Esophagus muscularis mucosa (tissue), 4 donors: ENCODE results near the gene VSIG10L. TPM values are rescaled to one million over a fixed set of nuclear protein-coding genes. Genes with fewer than 3 reads are reported as not detected.

Experiments used
- DNase-seq: peaks from one replicate; pipeline ENCODE4 v3.0.0-alpha.2; 2017; ENCODE audit errors: extremely low spot score
- H3K27ac ChIP-seq, 4 donors: fragments of 200-600 bp; sonication (generic); replicated peaks in 1 of 4; 1 replicate in 3 of 4; 2 replicates in 1 of 4; pipeline ENCODE4 v1.5.1; 2016 to 2019; ENCODE audit warnings: mild to moderate bottlenecking in 1 of 4
- H3K27me3 ChIP-seq, 4 donors: fragments of 200-600 bp; sonication (generic); one replicate each; pipeline versions ENCODE4 v1.5.1 to v1.6.0; 2016 to 2019
- H3K36me3 ChIP-seq, 4 donors: fragments of 200-600 bp; sonication (generic); one replicate each; pipeline ENCODE4 v1.5.1; 2016 to 2019
- H3K4me1 ChIP-seq, 4 donors: fragments of 200-600 bp; sonication (generic); one replicate each; pipeline ENCODE4 v1.5.1; 2016 to 2019
- H3K4me3 ChIP-seq, 4 donors: fragments of 200-600 bp; sonication (generic); 1 replicate in 2 of 4; 2 replicates in 2 of 4; pipeline ENCODE4 v1.5.1; 2016 to 2019; ENCODE audit warnings: mild to moderate bottlenecking in 4 of 4, moderate library complexity in 1 of 4
- H3K9me3 ChIP-seq, 4 donors: fragments of 200-600 bp; sonication (generic); 1 replicate in 3 of 4; 2 replicates in 1 of 4; pipeline ENCODE4 v1.5.1; 2016 to 2019
- CTCF ChIP-seq, 3 experiments: fragments of 200-600 bp in 2 of 3; fragments of 450-650 bp in 1 of 3; sonication (generic) in 2 of 3; IDR thresholded peaks; one replicate each; pipeline ENCODE4 v1.5.1; 2017 to 2019; ENCODE audit warnings: antibody characterized with exemption in 3 of 3, mild to moderate bottlenecking in 2 of 3, moderate library complexity in 1 of 3
- EP300 ChIP-seq: sonication (generic); formaldehyde crosslinking; IDR thresholded peaks from one replicate; pipeline ENCODE4 v1.6.1; 2017; ENCODE audit warnings: antibody characterized with exemption
- POLR2A ChIP-seq: fragments of 450-650 bp; IDR thresholded peaks from one replicate; pipeline ENCODE4 v1.6.1; 2017; ENCODE audit warnings: antibody characterized with exemption, moderate library complexity, mild to moderate bottlenecking, low read depth
- POLR2AphosphoS5 ChIP-seq, 2 donors: sonication (generic); formaldehyde crosslinking; IDR thresholded peaks; one replicate each; pipeline ENCODE4 v1.6.1; 2017; ENCODE audit warnings: antibody characterized with exemption in 2 of 2
- WGBS: methylation state at CpG from one replicate; pipeline ENCODE4 v1.1.5; 2018; 5-methylcytosine and 5-hydroxymethylcytosine counted together
- intact Hi-C: fragments of 100-400 bp; cut with DNase I; formaldehyde crosslinking; loops from one replicate; pipeline ENCODE4 v1.15.1; 2023
- total RNA-seq, 4 donors: library from RNA; depleted of rRNA; stranded (reverse); fragments of >200 nt; gene quantifications; one replicate each; pipeline versions ENCODE4 v1.1.0 to v1.2.1, GENCODE V29; 2016

The VSIG10L gene
- total RNA-seq, 4 donors from 2014 or later, result 1.3 to 3.4 (median 2.2) TPM

- intact Hi-C loops, result no loop called here
- no peaks in the 10 kb centered on the region for H3K36me3 ChIP-seq
- no peak for DNase-seq
- 81% methylated on average over 7 of the region's 7 CpGs for WGBS
- no peak for TF ChIP-seq POLR2A
- no peak for TF ChIP-seq CTCF (IDR thresholded peaks at IDR 0.05)
- TF ChIP-seq POLR2AphosphoS5 (IDR thresholded peaks at IDR 0.05), result no peak
- no peak for TF ChIP-seq EP300
- no peak overlapping the region for H3K27ac ChIP-seq
- H3K27me3 ChIP-seq, result peaks cover 0 to 57% (median 0%) of the 10 kb centered on the region in 4 donors
- H3K4me1 ChIP-seq, result no peaks in the 10 kb centered on the region
- H3K9me3 ChIP-seq, result peaks cover 0 to 33% (median 18%) of the 10 kb centered on the region in 4 donors
- no peak overlapping the region for H3K4me3 ChIP-seq
These were observed 40.7 kb downstream of the VSIG10L start for GRCh38 chr19:51301266-51301665.

- no peaks in the 10 kb centered on the region for H3K36me3 ChIP-seq
- H3K4me1 ChIP-seq, result no peaks in the 10 kb centered on the region
- 82% methylated on average over 4 of the region's 5 CpGs for WGBS
- no peak overlapping the region for H3K27ac ChIP-seq
- TF ChIP-seq EP300 (no peak), POLR2AphosphoS5 (IDR thresholded peaks at IDR 0.05) (no peak), CTCF (IDR thresholded peaks at IDR 0.05) (no peak), POLR2A (no peak)
- intact Hi-C loops, result no loop called here
- no peak for DNase-seq
- peaks cover 0 to 76% (median 5%) of the 10 kb centered on the region in 4 donors for H3K27me3 ChIP-seq
- peaks cover 0 to 10% (median 4%) of the 10 kb centered on the region in 4 donors for H3K9me3 ChIP-seq
- H3K4me3 ChIP-seq, result no peak overlapping the region
These were observed 44.5 kb downstream of the VSIG10L start for GRCh38 chr19:51297406-51297805.

- no peak for TF ChIP-seq EP300
- TF ChIP-seq POLR2AphosphoS5 (IDR thresholded peaks at IDR 0.05), result no peak
- TF ChIP-seq CTCF (IDR thresholded peaks at IDR 0.05), result no peak
- no peak for TF ChIP-seq POLR2A
- Histone ChIP-seq H3K9me3 (peaks cover 0 to 3% (median 0%) of the 10 kb centered on the region in 4 donors), H3K4me3 (no peak overlapping the region), H3K4me1 (no peaks in the 10 kb centered on the region), H3K27ac (no peak overlapping the region), H3K27me3 (peaks cover 0 to 74% (median 5%) of the 10 kb centered on the region in 4 donors), H3K36me3 (no peaks in the 10 kb centered on the region)
- WGBS, result 51% methylated on average over 9 of the region's 9 CpGs
- intact Hi-C loops, result no loop called here
- no peak for DNase-seq
These were observed 45.4 kb downstream of the VSIG10L start for GRCh38 chr19:51296336-51297093.

GRCh38 chr19:51295382-51296126, 46.4 kb downstream of the VSIG10L start:
- no peaks in the 10 kb centered on the region for H3K36me3 ChIP-seq
- no peak overlapping the region for H3K27ac ChIP-seq
- TF ChIP-seq POLR2A, result no peak
- TF ChIP-seq POLR2AphosphoS5 (IDR thresholded peaks at IDR 0.05), result no peak
- TF ChIP-seq EP300, result no peak
- TF ChIP-seq CTCF (IDR thresholded peaks at IDR 0.05), result no peak
- no peaks in the 10 kb centered on the region for H3K4me1 ChIP-seq
- WGBS, result 50% methylated on average over 15 of the region's 15 CpGs
- no peak overlapping the region for H3K4me3 ChIP-seq
- H3K9me3 ChIP-seq, result peaks cover 0 to 8% (median under 1%) of the 10 kb centered on the region in 4 donors
- H3K27me3 ChIP-seq, result peaks cover 0 to 75% (median 5%) of the 10 kb centered on the region in 4 donors
- intact Hi-C loops, result no loop called here
- no peak for DNase-seq
